ENCODE results near the gene OR8A1. TPM values are rescaled to one million over a fixed set of nuclear protein-coding genes. Genes with fewer than 3 reads are reported as not detected.

The OR8A1 gene
- total RNA-seq, result not detected

DNA sequence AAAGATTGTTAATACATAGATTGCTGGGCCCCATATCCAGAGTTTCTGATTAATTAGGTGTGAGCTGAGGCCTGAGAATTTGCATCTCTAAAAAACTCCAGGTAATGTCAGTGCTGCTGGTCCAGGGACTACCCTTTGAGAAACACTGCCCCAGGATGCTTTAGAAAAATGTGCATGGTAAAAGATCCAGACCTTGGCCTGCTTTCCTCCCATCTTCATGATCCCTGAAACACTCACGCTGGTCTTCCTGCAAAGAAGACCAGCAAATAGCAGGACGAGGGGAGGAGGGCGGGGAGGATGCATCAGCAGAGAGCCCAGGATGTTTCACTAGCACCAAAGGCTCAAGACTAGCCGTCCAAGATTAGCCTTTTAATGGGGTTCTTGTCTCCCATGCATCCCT is at the start of gene OR8A1:
Gene OR8A1, plus strand, starts transcription at position 301 of the 400 bp plus-strand sequence. CDS start 123 bp downstream, outside the sequence.
- Histone ChIP-seq H3K4me3 (no peak within 1 kb of the TSS), H3K4me1 (no peaks in the 10 kb centered on the region), H3K27me3 (peaks cover 3% of the 10 kb centered on the region), H3K27ac (no peak within 1 kb of the TSS), H3K36me3 (no peaks in the 10 kb centered on the region), H3K9me3 (peaks cover 0 to 5% (median 0%) of the 10 kb centered on the region in 3 donors)
- ATAC-seq, result no peak
- TF ChIP-seq EP300 (IDR thresholded peaks at IDR 0.05) (no peak), POLR2AphosphoS5 (IDR thresholded peaks at IDR 0.05) (no peak), POLR2A (IDR thresholded peaks at IDR 0.05) (no peak)
- TF ChIP-seq, protein P1, sequence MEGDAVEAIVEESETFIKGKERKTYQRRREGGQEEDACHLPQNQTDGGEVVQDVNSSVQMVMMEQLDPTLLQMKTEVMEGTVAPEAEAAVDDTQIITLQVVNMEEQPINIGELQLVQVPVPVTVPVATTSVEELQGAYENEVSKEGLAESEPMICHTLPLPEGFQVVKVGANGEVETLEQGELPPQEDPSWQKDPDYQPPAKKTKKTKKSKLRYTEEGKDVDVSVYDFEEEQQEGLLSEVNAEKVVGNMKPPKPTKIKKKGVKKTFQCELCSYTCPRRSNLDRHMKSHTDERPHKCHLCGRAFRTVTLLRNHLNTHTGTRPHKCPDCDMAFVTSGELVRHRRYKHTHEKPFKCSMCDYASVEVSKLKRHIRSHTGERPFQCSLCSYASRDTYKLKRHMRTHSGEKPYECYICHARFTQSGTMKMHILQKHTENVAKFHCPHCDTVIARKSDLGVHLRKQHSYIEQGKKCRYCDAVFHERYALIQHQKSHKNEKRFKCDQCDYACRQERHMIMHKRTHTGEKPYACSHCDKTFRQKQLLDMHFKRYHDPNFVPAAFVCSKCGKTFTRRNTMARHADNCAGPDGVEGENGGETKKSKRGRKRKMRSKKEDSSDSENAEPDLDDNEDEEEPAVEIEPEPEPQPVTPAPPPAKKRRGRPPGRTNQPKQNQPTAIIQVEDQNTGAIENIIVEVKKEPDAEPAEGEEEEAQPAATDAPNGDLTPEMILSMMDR (IDR thresholded peaks at IDR 0.05), result no peak
- 40% methylated on average over 2 of the region's 4 CpGs; no CpG with 5 or more reads in 1 of the 2 donors for WGBS, 2 donors (ENCODE audit: low coverage in 1 of 2)

DNA sequence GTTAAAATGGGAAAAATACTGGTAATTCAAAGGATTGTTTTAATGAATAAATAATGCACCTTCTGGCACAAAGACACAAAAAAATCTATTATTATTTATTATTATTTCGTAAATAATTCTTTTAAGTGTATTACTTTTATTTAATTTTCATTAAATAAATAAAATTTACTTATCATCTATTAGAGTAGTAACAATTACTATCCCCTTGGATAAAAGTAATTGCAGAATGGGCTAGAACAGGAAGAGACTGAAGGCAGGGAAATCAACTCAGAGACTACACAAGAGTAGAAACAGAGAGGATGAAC is 49.3 kb upstream of the OR8A1 start:
- 56 to 59% methylated on average over 1 of the region's 1 CpG for WGBS, 2 donors (ENCODE audit: low coverage in 1 of 2)
- Histone ChIP-seq H3K27me3 (no peaks in the 10 kb centered on the region), H3K4me1 (no peaks in the 10 kb centered on the region), H3K36me3 (no peaks in the 10 kb centered on the region), H3K9me3 (no peaks in the 10 kb centered on the region), H3K4me3 (no peak overlapping the region), H3K27ac (no peak overlapping the region)
- TF ChIP-seq POLR2A (IDR thresholded peaks at IDR 0.05) (no peak), EP300 (IDR thresholded peaks at IDR 0.05) (no peak), POLR2AphosphoS5 (IDR thresholded peaks at IDR 0.05) (no peak)
- TF ChIP-seq, protein P1 (IDR thresholded peaks at IDR 0.05), result no peak
- no peak for ATAC-seq

DNA sequence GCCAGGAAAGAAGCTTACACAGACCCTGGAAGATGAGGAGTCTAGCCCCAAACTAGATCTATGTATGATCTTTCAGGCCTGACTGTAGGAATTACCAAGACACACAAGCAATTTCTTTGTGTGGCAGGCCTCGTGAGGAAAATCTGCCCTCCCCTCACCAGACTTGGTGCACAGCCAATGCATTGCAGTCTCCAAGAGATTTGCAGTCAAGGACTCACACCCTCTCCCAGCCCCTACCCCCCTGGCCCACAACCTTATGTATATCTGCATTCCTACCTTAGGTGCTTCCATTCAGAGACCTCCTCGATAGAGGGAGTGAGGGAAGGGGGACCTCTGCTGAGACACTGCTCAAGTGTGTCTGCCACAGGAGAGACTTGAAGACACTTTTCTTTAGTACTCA is 36.2 kb upstream of the OR8A1 start:
- H3K4me1 ChIP-seq, result no peaks in the 10 kb centered on the region
- TF ChIP-seq, protein P1 (IDR thresholded peaks at IDR 0.05), result no peak
- TF ChIP-seq POLR2A (IDR thresholded peaks at IDR 0.05), result no peak
- no peak overlapping the region for H3K4me3 ChIP-seq
- ATAC-seq, result no peak
- WGBS, 2 donors (ENCODE audit: low coverage in 1 of 2), result 11% methylated on average over 1 of the region's 2 CpGs; no CpG with 5 or more reads in 1 of the 2 donors
- no peaks in the 10 kb centered on the region for H3K9me3 ChIP-seq
- no peaks in the 10 kb centered on the region for H3K27me3 ChIP-seq
- no peak overlapping the region for H3K27ac ChIP-seq
- no peaks in the 10 kb centered on the region for H3K36me3 ChIP-seq

DNA sequence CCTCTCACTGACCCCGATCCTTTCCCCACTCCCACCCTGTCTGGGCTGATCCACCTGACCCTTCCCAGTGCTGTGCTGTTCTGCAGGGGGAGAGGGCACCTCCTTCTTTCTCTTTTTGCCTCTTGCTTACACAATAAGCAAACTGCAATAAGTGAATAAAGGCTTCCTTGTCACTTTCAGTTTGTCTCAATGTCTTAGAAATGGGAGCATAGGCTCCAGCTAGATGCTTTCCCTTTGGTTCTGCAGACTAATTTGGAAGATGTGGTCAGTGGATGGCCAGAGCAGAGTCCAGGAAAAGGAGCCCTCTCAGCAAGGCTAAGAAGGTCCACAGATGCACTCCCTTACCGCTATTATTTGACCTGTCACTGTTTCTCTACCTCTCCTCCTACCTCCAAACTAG is 35.7 kb upstream of the OR8A1 start:
- H3K27me3 ChIP-seq, result no peaks in the 10 kb centered on the region
- no peak overlapping the region for H3K27ac ChIP-seq
- 40 to 83% methylated on average over 1 to 2 of the region's 2 CpGs for WGBS, 2 donors (ENCODE audit: low coverage in 1 of 2)
- no peak for ATAC-seq
- H3K9me3 ChIP-seq, result no peaks in the 10 kb centered on the region
- no peaks in the 10 kb centered on the region for H3K4me1 ChIP-seq
- H3K4me3 ChIP-seq, result no peak overlapping the region
- no peaks in the 10 kb centered on the region for H3K36me3 ChIP-seq
- TF ChIP-seq, protein P1 (IDR thresholded peaks at IDR 0.05), result no peak
- no peak for TF ChIP-seq EP300 (IDR thresholded peaks at IDR 0.05)

DNA sequence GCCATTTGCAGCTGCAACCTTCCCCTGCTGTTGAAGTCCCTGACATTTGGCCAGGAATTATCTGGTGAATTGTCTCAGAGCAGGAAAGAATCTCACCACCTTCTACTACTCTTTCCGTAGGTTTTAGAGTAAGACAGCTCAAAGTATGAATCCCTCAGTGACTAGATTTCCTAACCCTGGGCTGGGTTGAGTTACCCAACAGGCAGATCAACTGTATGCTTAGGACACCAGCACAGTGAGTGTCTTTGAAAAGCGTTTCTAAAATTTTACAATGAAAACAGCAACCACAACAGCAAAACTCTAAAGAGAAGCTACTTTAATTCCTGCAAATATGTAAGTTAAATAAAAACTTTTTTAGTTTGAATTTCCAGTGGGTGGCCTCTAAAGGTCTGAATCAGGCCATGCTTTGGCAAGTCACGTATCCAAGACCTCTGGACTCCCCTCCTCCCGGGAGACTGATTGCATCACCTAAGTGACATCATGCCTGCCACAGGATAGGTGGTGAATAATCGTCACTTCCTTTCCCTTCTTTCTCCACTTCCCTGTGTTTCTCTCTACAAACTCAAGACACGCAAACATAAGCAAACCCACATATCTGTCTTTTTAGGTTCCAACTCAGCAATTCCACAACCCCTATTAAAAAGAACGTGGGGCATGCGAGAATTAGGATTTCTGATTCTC is 34.1 kb upstream of the OR8A1 start:
- ATAC-seq, result no peak
- TF ChIP-seq EP300 (IDR thresholded peaks at IDR 0.05), result no peak
- WGBS, 2 donors (ENCODE audit: low coverage in 1 of 2), result 73 to 80% methylated on average over 4 to 8 of the region's 8 CpGs
- no peaks in the 10 kb centered on the region for H3K36me3 ChIP-seq
- H3K27me3 ChIP-seq, result no peaks in the 10 kb centered on the region
- no peak overlapping the region for H3K27ac ChIP-seq
- H3K9me3 ChIP-seq, result no peaks in the 10 kb centered on the region
- no peak overlapping the region for H3K4me3 ChIP-seq
- no peaks in the 10 kb centered on the region for H3K4me1 ChIP-seq
